Measurements from ENCODE around the gene RTP4.

The RTP4 gene

GRCh38 chr3:187343670-187344069 is 24.5 kb upstream of the RTP4 start:
- TF ChIP-seq CTCF (IDR thresholded peaks at IDR 0.05; ENCODE audit: extremely low read depth, missing control alignments), result no peak
- no peak for DNase-seq (ENCODE audit: low spot score)

GRCh38 chr3:187352581-187353575 is 15.3 kb upstream of the RTP4 start:
- TF ChIP-seq CTCF (IDR thresholded peaks at IDR 0.05; ENCODE audit: extremely low read depth, missing control alignments), result no peak
- DNase-seq (ENCODE audit: low spot score), result no peak

- TF ChIP-seq CTCF (IDR thresholded peaks at IDR 0.05; ENCODE audit: extremely low read depth, missing control alignments), result no peak
- no peak for DNase-seq (ENCODE audit: low spot score)
These were observed 10.1 kb upstream of the RTP4 start for GRCh38 chr3:187358068-187358467.

GRCh38 chr3:187359798-187360486 is 8.2 kb upstream of the RTP4 start:
- DNase-seq (ENCODE audit: low spot score), result no peak

GRCh38 chr3:187360596-187360995 is 7.6 kb upstream of the RTP4 start:
- DNase-seq (ENCODE audit: low spot score), result no peak

More at GRCh38 chr3:187359798-187360486, 8.2 kb upstream of the RTP4 start:
- TF ChIP-seq CTCF (IDR thresholded peaks at IDR 0.05; ENCODE audit: extremely low read depth, missing control alignments), result no peak

GRCh38 chr3:187361835-187362234 is 6.3 kb upstream of the RTP4 start:
- no peak for TF ChIP-seq CTCF (IDR thresholded peaks at IDR 0.05; ENCODE audit: extremely low read depth, missing control alignments)
- DNase-seq (ENCODE audit: low spot score), result no peak

More at GRCh38 chr3:187360596-187360995, 7.6 kb upstream of the RTP4 start:
- TF ChIP-seq CTCF (IDR thresholded peaks at IDR 0.05; ENCODE audit: extremely low read depth, missing control alignments), result no peak

- TF ChIP-seq CTCF (IDR thresholded peaks at IDR 0.05; ENCODE audit: extremely low read depth, missing control alignments), result no peak
- no peak for DNase-seq (ENCODE audit: low spot score)
These were observed 553 bp upstream of the RTP4 start for GRCh38 chr3:187367561-187368103.
